ENCODE results near the gene CMA1.
"Not testable (repeated sequence)": the region's sequence is repeated elsewhere in the genome, so short reads cannot be mapped to it uniquely, and the experiment has no call there.

CMA1 gene, protein sequence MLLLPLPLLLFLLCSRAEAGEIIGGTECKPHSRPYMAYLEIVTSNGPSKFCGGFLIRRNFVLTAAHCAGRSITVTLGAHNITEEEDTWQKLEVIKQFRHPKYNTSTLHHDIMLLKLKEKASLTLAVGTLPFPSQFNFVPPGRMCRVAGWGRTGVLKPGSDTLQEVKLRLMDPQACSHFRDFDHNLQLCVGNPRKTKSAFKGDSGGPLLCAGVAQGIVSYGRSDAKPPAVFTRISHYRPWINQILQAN

DNA sequence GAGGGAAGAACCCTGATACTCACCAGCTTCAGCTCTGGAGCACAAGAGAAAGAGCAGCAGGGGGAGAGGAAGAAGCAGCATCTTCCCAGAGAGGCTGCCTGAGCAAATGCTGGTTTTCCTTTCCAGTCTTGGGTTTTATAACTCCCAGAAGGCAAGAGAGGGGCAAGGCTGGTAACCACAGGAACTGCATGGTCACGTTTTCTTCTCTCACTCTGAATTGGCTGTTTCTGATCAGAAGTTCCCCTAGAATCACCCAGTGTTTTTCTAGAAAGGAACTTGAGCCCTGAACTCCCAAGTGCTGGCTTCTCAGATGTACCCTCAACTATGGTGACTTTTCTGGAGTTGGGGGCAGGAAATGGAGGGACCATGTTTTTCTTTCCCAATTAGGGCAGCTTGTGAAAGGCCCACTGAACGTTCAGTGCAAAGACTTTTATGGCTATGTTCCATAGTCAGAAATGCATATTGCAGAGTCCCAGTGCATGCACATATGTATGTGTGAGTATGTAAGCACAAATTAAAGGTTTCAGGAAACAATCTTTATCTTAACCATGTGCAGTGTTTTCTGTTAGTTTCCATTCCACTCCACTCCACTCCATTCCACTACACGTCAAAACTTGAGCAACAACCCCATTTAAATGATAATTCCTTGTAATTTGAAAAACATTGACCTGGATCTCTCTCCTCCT lies at the start of gene CMA1:
TSS of gene CMA1 (minus strand) at position 111 of the 686 bp plus-strand sequence. CDS start at position 81, 30 bp downstream.
- DNase-seq = no peak

DNA sequence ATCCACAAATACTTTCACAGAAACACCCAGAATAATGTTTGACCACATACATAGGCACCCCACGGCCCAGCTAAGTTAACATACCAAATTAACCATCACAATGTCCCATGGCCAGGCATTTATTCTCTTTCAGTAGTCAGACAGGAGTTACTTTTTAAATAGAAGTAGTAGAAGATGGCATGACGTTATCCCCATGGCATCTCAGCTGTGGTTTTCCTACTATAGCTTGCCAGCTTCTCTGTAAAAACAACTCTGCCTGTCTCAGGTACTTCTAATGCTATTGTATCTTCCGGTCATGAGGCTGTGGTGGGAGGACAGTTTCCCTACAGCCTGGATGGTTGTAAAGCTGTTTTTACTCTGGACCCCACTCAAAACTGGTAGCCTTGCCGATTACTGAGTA lies 48.7 kb upstream of the CMA1 start:
- DNase-seq = no peak

DNA sequence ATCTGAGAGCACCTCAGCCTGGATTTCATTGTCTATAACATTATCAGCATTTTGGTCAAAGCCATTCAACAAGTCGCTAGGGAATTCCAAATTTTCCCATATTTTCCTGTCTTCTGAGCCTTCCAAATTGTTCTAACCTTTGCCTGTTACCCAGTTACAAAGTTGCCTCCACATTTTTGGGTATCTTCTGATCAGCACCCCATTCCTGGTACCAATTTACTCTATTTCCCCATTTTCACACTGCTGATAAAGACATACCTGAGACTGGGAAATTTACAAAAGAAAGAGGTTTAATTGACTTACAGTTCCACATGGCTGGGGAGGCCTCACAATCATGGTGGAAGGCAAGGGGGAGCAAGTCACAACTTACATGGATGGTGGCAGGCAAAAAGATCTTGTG lies 41.0 kb upstream of the CMA1 start:
- DNase-seq = not testable (repeated sequence)

GRCh38 chr14:24542346-24542936 lies 34.4 kb upstream of the CMA1 start:
- DNase-seq = no peak

DNA sequence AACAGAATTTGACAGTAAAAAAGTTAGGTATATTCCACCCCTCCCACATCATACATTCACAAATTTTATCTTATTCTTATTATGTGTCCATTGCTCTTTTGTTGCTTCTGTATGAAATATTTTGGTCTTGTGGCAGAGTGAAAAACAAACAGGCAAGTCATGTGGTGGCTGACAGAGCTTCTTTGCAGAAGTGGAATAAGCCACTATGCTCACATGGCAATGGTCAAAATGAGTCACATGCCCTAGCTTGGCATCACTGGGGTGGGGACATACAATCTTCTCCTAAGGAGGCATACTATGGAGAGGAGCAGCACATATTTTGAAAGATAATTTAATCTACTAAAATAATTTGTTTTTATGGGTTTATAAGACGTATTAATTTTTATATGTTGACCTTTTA lies 27.7 kb upstream of the CMA1 start:
- no peak for DNase-seq

DNA sequence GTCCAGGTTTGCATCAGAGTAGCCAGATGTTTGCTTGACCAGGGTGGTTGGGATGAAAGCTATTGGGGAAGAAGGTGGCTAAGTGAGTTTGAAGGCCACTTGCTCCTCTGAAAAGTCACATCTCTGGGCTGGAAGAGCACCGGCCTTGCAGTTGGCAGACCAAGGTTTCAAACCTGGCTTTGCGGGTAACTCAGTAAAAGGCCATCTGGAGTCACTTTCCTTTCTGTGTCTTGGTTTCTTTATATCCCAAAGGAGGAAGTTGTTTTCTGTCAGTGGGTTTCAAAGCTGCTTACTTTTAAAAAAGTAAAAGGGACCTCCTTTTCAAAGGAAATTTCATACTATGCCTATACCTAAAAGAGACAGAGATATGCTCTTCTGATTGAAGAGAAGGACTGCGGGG lies 26.2 kb upstream of the CMA1 start:
- no peak for DNase-seq

DNA sequence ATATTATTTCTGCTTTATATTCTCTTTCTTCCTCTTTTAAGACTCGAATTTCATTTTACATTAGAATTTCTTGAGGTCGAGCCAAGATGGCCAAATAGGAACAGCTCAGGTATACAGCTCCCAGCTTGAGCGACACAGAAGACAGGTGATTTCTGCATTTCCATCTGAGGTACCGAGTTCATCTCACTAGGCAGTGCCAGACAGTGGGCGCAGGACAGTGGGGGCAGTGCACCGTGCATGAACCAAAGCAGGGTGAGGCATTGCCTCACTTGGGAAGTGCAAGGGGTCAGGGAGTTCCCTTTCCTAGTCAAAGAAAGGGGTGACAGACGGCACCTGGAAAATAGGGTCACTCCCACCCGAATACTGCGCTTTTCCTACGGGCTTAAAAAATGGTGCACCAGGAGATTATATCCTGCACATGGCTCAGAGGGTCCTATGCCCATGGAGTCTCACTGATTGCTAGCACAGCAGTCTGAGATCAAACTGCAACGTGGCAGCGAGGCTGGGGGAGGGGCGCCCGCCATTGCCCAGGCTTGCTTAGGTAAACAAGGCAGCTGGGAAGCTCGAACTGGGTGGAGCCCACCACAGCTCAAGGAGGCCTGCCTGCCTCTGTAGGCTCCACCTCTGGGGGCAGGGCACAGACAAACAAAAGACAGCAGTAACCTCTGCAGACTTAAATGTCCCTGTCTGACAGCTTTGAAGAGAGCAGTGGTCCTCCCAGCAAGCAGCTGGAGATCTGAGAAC lies 18.0 kb upstream of the CMA1 start:
- DNase-seq = not testable (repeated sequence)

- DNase-seq = no peak
Measured at GRCh38 chr14:24518851-24519250, 10.8 kb upstream of the CMA1 start.

DNA sequence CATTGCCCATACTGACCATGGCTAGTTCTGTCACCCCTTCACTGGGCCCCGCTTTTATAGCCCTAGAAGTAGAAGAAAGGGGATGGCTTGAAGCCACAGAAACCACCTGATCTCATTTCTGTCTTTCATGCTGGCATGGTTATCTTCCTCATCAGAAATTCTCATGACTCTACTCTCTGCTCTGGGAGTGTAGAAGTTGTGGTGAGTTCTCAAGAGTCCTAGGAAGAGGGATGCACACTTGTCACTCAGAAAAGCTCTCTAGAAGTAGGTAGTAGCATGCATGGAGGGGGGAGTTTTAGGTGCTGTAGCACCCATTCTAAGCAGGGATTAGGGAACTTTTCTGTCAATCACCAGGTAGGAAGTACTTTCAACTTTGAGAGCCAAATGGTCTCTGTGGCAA lies 6.1 kb upstream of the CMA1 start:
- no peak for DNase-seq

- no peak for DNase-seq
Measured at GRCh38 chr14:24513009-24513408, 4.9 kb upstream of the CMA1 start.

DNA sequence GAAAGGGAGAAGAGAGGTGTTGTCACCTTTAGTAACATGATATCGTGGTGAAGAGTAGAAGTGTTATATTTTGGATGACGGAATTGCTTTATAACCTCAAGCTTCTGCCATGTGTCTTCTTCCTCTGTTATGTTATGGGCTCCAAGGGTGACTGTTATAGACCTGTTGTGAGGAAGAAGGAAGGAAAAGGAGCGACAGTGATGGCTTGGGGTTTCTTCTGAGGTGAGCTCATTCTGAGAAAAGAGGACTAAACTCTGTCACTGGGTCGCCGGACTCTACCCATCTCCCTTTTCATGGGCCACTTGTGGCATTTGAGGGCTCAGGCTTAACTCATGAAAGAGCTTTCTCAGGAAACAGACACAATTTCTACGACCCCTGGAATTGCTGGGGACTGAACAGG lies 1.6 kb downstream of the CMA1 start:
- DNase-seq = no peak

GRCh38 chr14:24504425-24504950 lies 3.6 kb downstream of the CMA1 start:
- no peak for DNase-seq

GRCh38 chr14:24491586-24492408 lies 16.3 kb downstream of the CMA1 start:
- not testable (repeated sequence) for DNase-seq

DNA sequence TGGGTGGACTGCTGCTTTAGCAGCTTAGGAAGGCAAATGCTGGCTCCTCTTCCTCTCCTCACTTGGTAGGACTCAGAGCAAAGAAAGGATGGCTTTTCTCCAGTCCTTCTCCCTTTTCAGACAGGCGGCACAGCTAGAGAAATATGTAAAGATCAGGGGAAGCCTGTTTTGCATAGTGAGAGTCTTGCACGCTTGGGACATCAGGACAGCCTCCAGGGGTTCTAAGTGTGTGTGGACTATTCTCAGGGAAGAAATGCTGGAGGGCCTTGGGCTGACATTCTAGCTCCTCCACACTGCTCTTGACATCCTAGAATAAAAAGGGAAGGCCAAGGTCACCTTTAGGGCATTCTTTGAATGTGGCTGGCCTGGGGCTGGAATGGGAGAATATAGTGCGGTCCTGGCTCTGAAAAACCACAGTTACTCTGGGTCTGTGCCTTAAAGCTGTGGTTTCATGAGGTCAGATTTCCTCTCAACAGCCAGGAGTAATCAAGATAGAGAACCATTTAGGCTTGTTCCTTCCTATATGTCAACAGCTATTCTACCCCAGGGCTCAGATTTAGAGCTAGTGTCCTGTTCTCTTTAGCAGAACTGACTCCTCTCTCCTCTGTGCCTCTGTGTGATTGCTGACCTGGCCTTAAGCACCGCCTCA lies 24.3 kb downstream of the CMA1 start:
- no peak for DNase-seq

DNA sequence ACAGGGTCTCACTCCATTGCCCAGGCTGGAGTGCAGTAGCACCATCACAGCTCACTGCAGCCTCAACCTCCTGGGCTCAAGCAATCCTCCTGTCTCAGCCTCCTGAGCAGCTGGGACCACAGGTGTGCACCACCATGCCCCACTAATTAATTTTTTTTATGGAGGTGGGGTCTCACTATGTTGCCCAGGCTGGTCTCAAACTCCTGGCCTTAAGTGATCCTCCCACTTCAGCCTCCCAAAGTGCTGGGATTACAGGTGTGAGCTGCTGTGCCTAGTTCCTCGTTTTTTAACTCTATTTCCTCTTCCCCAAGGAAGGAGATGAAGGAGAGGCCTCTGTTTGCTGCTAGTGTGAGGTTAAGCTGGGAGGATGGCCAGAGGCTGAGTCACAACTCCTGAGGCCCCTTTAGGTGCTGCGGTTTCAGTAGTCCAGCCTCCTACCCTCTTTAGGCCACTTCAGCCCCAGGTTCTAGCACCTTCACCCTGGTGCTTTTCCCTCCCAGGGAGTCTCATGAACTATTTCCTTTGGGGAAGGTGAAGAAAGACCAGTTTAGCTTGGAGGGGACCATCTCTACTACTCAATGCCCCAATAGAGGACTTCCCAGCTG lies 25.3 kb downstream of the CMA1 start:
- not testable (repeated sequence) for DNase-seq

DNA sequence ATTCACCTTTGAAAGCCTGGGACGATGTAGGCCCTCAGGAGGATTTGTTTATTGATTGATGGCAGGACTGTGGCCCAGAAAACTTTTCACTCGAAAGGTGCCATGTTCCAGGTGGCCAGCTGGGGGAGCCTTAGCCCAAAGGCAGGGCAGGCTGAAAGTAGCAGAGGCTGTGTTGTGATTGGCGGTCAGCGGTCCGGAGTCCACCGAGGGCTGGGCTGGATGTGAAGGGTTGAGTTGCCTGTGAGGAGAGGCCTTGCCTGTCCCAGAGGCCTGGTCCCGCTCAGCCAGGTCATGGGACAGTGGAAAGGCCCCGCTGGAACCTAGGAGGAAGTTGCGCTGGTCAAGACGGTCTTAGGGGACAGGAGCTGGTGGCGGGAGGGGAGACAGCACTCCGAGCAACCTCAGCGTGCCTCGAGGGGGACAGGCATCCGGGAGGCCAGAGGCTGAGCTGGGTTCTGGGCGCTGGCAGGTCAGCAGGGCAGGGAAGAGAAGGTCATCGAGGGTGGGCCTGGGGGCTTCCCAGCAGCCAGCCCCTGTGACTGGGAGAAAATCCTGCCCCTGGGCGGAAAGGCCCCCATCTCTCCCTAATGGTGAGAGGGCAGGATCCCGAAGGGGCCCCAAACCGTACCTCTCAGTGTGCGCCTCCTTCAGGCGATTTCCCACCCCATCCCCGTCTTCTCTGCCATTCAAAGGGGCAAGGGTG lies 26.3 kb downstream of the CMA1 start:
- DNase-seq = peak; percentile 21

DNA sequence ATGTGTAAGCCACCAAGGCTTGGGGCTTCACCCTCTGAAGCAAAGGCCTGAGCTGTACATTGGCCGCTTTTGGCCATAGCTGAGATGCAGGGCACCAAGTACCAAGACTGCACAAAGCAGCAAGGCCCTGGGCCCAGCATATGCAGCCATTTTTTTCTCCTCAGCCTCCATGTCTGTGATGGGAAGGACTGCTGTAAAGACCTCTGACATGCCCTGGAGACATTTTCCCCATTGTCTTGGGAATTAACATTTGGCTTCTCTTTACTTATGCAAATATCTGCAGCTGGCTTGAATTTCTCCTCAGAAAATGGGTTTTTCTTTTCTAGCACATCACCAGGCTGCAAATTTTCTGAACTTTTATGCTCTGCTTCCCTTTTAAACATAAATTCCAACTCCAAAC lies 28.1 kb downstream of the CMA1 start:
- DNase-seq = not testable (repeated sequence)

- no peak for DNase-seq
Measured at GRCh38 chr14:24475261-24475660, 32.8 kb downstream of the CMA1 start.

- DNase-seq = no peak
Measured at GRCh38 chr14:24473211-24473610, 34.9 kb downstream of the CMA1 start.

GRCh38 chr14:24470450-24470849 lies 37.6 kb downstream of the CMA1 start:
- DNase-seq = not testable (repeated sequence)

DNA sequence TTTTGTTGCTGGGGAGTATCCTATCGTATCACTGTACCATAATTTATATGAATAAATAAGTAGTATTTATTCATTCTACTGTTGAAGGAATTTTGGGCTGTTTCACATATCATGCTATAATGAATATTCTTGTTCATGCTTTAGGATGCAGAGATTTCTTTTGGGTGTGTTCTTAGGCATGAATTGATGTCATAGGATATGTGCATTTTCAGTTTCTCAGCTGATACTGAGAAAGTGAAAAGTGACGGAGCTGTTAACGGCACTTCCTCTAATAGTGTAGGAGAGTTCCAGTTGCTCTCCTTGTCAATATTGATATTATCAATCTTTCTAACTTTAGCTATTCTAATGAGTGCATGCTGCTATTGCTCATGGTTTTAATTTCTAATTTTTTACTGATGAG lies 42.3 kb downstream of the CMA1 start:
- DNase-seq = no peak

All from stimulated activated naive CD4-positive, alpha-beta T cell treated with Interleukin-2 at 50 U/mL for 16 hours (primary cell).